Tibial nerve (tissue), 4 donors: ENCODE results near the gene PTPRT. TPM values are rescaled to one million over a fixed set of nuclear protein-coding genes. Genes with fewer than 3 reads are reported as not detected.

Experiments used
- DNase-seq, 2 donors: peaks; one replicate each; pipeline ENCODE4 v3.0.0-alpha.2; 2019; ENCODE audit warnings: low spot score in 2 of 2
- H3K27ac ChIP-seq, 4 donors: fragments of 200-600 bp; sonication (generic) in 3 of 4; one replicate each; pipeline ENCODE4 v1.5.1; 2017 to 2019; ENCODE audit warnings: mild to moderate bottlenecking in 1 of 4
- H3K27me3 ChIP-seq, 2 donors: fragments of 200-600 bp; sonication (generic) in 1 of 2; one replicate each; pipeline versions ENCODE4 v1.5.1 to v1.6.0; 2017 to 2019
- H3K36me3 ChIP-seq, 3 donors: fragments of 200-600 bp; sonication (generic); one replicate each; pipeline ENCODE4 v1.5.1; 2018 to 2019
- H3K4me1 ChIP-seq, 4 donors: fragments of 200-600 bp; sonication (generic) in 3 of 4; one replicate each; pipeline ENCODE4 v1.5.1; 2017 to 2019
- H3K4me3 ChIP-seq, 4 donors: fragments of 200-600 bp; sonication (generic) in 3 of 4; one replicate each; pipeline ENCODE4 v1.5.1; 2017 to 2019; ENCODE audit warnings: mild to moderate bottlenecking in 1 of 4, moderate library complexity in 1 of 4
- H3K9me3 ChIP-seq, 4 donors: fragments of 200-600 bp; sonication (generic) in 3 of 4; one replicate each; pipeline ENCODE4 v1.5.1; 2017 to 2019
- CTCF ChIP-seq, 5 experiments: fragments of 200-600 bp in 3 of 5; fragments of 450-650 bp in 2 of 5; sonication (generic) in 3 of 5; IDR thresholded peaks; one replicate each; pipeline ENCODE4 v1.5.1; 2016 to 2019; ENCODE audit warnings: antibody characterized with exemption in 5 of 5, mild to moderate bottlenecking in 3 of 5, moderate library complexity in 2 of 5
- EP300 ChIP-seq, 2 donors: sonication (generic); formaldehyde crosslinking; IDR thresholded peaks; one replicate each; pipeline ENCODE4 v1.6.1; 2017; ENCODE audit warnings: antibody characterized with exemption in 2 of 2, mild to moderate bottlenecking in 1 of 2
- POLR2A ChIP-seq, 2 donors: fragments of 450-650 bp; IDR thresholded peaks; one replicate each; pipeline ENCODE4 v1.6.1; 2017; ENCODE audit warnings: antibody characterized with exemption in 2 of 2, mild to moderate bottlenecking in 2 of 2, moderate library complexity in 2 of 2
- WGBS, 2 donors: methylation state at CpG; one replicate each; pipeline ENCODE4 v1.1.5; 2018; 5-methylcytosine and 5-hydroxymethylcytosine counted together
- total RNA-seq, 4 donors: library from RNA; depleted of rRNA; stranded (reverse); fragments of >200 nt; gene quantifications; one replicate each; pipeline ENCODE4 v1.1.0, GENCODE V29; 2016

PTPRT gene
- total RNA-seq, 4 donors from 2014 or later = under 0.01 TPM; not detected in 3

GRCh38 chr20:42401613-42402012, 788.1 kb downstream of the PTPRT start:
- no peaks in the 10 kb centered on the region for H3K9me3 ChIP-seq
- DNase-seq = no peak
- no peak overlapping the region for H3K4me3 ChIP-seq
- TF ChIP-seq EP300 (IDR thresholded peaks at IDR 0.05) = no peak
- no peak for TF ChIP-seq CTCF (IDR thresholded peaks at IDR 0.05)
- TF ChIP-seq POLR2A (IDR thresholded peaks at IDR 0.05) = no peak
- no peaks in the 10 kb centered on the region for H3K27me3 ChIP-seq
- WGBS, 2 donors = 61 to 74% methylated on average over 3 of the region's 3 CpGs
- H3K27ac ChIP-seq = no peak overlapping the region
- no peaks in the 10 kb centered on the region for H3K36me3 ChIP-seq
- H3K4me1 ChIP-seq = no peaks in the 10 kb centered on the region

GRCh38 chr20:42399802-42400201, 789.9 kb downstream of the PTPRT start:
- 68 to 74% methylated on average over 3 of the region's 3 CpGs for WGBS, 2 donors
- H3K9me3 ChIP-seq = no peaks in the 10 kb centered on the region
- H3K4me3 ChIP-seq = no peak overlapping the region
- H3K36me3 ChIP-seq = no peaks in the 10 kb centered on the region
- H3K27ac ChIP-seq = no peak overlapping the region
- no peak for DNase-seq
- no peaks in the 10 kb centered on the region for H3K27me3 ChIP-seq
- TF ChIP-seq POLR2A (IDR thresholded peaks at IDR 0.05) (no peak), EP300 (IDR thresholded peaks at IDR 0.05) (no peak), CTCF (IDR thresholded peaks at IDR 0.05) (no peak)
- H3K4me1 ChIP-seq = no peaks in the 10 kb centered on the region

GRCh38 chr20:42392442-42392841, 797.3 kb downstream of the PTPRT start:
- Histone ChIP-seq H3K4me3 (no peak overlapping the region), H3K27me3 (no peaks in the 10 kb centered on the region), H3K36me3 (no peaks in the 10 kb centered on the region), H3K27ac (no peak overlapping the region), H3K4me1 (peaks cover 0 to 7% (median 0%) of the 10 kb centered on the region in 4 donors), H3K9me3 (peaks cover 0 to 3% (median 0%) of the 10 kb centered on the region in 4 donors)
- TF ChIP-seq POLR2A (IDR thresholded peaks at IDR 0.05) (no peak), EP300 (IDR thresholded peaks at IDR 0.05) (peak in 1 of 2 donors; percentile 29), CTCF (IDR thresholded peaks at IDR 0.05) (no peak)
- 18 to 21% methylated on average over 2 of the region's 2 CpGs for WGBS, 2 donors
- DNase-seq = no peak

GRCh38 chr20:42391807-42392206, 797.9 kb downstream of the PTPRT start:
- no peak for DNase-seq
- Histone ChIP-seq H3K27me3 (no peaks in the 10 kb centered on the region), H3K36me3 (no peaks in the 10 kb centered on the region), H3K4me1 (peaks cover 0 to 7% (median 0%) of the 10 kb centered on the region in 4 donors), H3K4me3 (no peak overlapping the region), H3K9me3 (peaks cover 0 to 3% (median 0%) of the 10 kb centered on the region in 4 donors), H3K27ac (no peak overlapping the region)
- TF ChIP-seq CTCF (IDR thresholded peaks at IDR 0.05) (no peak), EP300 (IDR thresholded peaks at IDR 0.05) (no peak), POLR2A (IDR thresholded peaks at IDR 0.05) (no peak)
- 80 to 85% methylated on average over 3 of the region's 3 CpGs for WGBS, 2 donors

- Histone ChIP-seq H3K36me3 (no peaks in the 10 kb centered on the region), H3K9me3 (no peaks in the 10 kb centered on the region), H3K4me3 (no peak overlapping the region), H3K27ac (no peak overlapping the region), H3K4me1 (no peaks in the 10 kb centered on the region), H3K27me3 (no peaks in the 10 kb centered on the region)
- WGBS, 2 donors = 88 to 90% methylated on average over 4 of the region's 4 CpGs
- no peak for TF ChIP-seq EP300 (IDR thresholded peaks at IDR 0.05)
- TF ChIP-seq CTCF (IDR thresholded peaks at IDR 0.05) = no peak
- TF ChIP-seq POLR2A (IDR thresholded peaks at IDR 0.05) = no peak
- no peak for DNase-seq
Measured at GRCh38 chr20:42380287-42380686, 809.4 kb downstream of the PTPRT start.
